ENCODE data around the gene GALNT6.
"Not testable (repeated sequence)": the region's sequence is repeated elsewhere in the genome, so short reads cannot be mapped to it uniquely, and the experiment has no call there.

GALNT6 gene

GRCh38 chr12:51351913-51352532 is 39.2 kb downstream of the GALNT6 start:
- DNase-seq: peak; percentile 61

DNA sequence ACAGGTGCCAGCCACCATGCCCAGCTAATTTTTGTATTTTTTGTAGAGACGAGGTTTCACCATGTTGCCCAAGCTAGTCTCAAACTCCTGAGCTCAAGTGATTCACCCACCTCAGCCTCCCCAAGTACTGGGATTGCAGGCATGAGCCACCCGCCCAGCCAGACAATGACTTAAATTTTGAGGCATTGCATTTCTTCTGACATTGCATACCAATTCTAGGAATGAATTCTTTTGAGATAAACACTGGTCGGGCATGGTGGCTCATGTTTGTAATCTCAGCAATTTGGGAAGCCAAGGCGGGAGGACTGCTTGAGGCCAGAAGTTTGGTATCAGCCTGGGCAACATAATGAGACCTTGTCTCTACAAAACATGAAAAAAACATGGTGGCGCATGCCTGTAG is 42.2 kb downstream of the GALNT6 start:
- no peak for DNase-seq

GRCh38 chr12:51348116-51348515 is 43.1 kb downstream of the GALNT6 start:
- no peak for DNase-seq

DNA sequence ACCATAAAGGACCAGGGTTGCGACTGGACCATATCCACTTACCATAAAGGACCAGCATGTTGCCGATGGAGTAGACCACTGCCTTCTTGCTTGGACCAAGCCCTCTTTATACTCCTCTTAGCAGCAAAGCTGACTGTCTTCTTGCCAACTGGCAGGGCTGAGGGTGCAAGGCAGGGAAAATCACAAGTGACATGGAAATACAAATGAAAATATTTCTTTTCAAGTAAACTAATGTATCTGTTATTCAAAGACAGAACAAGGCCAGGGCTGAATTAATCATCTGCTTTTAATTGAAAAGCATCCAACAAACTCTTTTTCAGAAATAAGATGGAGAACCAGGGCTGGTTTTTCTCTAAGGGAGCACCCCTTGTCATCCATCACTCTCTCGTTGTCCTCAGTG is 44.6 kb downstream of the GALNT6 start, which contains the start of gene CELA1:
Gene CELA1 (minus strand): TSS at position 99 of the 400 bp plus-strand sequence. CDS start 41 bp downstream, at position 58.
- no peak for DNase-seq

DNA sequence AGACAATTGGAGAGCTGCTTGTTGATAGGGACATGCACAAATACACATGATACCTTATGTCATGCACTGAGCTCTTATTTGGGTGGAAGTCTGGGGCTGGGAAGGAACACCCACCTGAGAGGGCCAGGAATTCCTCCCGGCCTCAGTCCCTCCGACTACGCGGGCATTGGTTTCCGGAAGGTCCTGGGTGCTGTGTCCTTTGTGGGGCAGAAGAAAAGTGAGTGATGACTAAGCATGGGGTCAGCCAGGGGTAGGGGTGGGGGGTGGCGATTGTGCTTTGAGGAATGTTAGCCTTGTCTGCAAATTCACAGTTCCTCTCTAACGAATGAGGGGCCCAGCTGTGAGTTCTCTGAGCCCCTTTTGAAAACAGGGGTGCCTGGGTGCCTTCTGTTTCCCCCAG is 45.5 kb downstream of the GALNT6 start:
- no peak for DNase-seq

DNA sequence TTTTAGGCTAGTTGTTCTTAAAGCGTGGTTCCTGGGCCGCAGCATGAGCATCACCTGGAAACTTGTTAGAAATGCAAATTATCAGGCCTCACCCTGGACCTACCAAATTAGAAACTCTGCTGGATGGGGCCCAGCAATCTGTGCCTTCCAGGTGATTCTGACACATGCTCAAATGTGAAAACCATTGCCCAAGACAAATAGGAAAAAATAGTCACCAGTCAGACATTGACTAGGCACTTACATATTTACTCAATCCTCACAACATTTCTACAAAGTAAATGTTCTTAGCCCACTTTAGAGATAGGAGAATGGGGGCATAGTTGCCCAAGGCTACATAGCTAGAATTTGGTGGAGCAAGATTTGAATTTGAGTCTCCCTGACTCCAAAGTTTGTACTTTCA is 48.0 kb downstream of the GALNT6 start:
- DNase-seq: no peak

DNA sequence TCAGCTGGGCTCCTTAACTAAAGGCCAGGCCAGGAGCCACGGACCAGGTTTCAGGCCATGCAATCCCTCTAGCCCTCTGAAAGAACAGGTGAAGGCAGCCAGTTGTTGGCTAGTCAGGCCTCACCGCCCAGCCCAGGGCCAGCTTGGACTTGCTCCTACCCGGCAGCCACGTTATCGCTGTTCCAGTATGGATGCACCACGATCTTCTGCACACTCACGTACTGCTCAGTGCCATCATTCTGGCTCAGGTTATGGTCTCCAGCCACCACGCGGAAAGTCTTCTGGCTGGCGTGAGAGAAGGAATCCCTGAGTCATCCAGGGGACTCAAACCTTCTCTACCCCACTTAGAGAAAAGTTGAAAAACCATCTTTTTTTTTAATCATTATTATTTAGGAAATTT is 48.8 kb downstream of the GALNT6 start:
- no peak for DNase-seq

GRCh38 chr12:51341251-51342007 is 49.8 kb downstream of the GALNT6 start:
- DNase-seq: peak; percentile 79

DNA sequence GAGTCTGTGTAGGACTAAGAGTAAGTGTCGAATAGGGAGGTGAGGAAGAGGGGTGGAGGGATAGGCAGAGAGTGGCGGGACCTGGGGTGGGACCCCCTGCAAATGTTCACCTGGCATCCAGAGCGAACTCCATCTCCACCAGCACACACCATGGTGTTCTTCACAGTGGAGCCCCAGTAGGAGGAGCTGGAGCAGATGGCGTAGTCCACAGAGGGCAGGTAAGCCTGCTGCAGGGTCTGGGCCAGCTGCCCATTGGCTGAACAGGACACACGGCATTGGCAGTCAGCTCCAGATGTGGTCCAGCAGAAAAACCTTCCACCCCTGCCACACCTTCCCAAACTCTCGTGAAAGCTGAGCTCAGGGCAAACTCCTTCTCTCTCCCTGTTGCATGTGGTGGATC is 51.5 kb downstream of the GALNT6 start:
- no peak for DNase-seq

DNA sequence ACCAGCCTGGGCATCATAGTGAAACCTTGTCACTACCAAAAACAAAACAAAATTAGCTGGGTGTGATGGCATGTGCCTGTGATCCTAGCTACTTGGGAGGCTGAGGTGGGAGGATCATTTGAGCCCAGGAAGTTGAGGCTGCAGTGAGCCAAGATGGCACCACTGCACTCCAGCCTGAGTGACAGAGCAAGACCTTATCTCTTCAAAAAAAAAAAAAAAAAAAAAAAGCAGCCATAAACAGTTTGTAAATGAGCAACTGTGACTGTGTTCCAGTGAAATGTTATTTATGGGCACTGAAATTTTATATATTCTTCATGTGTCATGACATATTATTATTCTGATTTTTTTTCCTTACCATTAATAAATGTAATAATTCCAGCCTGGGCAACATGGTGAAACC is 53.9 kb downstream of the GALNT6 start:
- DNase-seq: not testable (repeated sequence)

- DNase-seq: no peak
Measured at GRCh38 chr12:51335931-51336330, 55.3 kb downstream of the GALNT6 start.

DNA sequence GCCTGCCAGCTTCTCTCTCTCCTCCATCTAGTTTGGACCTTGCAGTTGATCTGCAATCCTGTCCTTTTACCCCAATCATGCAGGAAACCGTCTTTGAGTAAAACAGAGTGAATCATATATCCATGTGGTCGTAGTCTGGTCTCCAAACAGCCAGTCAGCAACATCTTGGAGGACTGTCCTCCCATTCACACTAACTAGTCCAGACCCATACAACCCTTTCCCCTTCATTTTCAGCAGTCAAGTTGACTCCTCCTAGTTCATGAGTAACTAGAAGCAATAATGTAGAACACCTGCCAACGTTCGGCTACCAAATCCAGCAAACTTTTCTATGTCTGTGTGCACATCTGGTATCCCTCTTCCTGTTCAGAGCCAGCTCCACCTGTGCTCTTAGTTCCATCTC is 56.4 kb downstream of the GALNT6 start:
- no peak for DNase-seq

- DNase-seq: no peak
Measured at GRCh38 chr12:51333536-51333935, 57.7 kb downstream of the GALNT6 start.

DNA sequence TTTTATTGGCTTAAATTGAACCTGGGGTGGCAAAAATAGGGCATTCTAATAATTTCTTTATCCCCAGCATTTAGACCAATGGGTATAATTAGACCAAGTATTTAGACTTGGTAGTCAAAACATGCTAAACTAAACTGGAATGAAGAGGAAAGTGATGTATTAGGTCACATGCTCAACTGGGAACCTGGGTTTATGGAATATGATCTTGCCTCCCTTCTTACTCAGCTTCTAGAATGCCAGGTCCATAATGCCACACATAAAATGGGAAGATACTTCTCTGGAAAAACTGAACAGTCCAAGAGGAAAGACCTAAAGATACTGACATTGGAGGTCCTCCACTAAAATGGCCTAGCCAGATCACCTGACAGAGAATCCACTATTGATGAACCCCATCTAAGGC is 61.0 kb downstream of the GALNT6 start:
- no peak for DNase-seq

DNA sequence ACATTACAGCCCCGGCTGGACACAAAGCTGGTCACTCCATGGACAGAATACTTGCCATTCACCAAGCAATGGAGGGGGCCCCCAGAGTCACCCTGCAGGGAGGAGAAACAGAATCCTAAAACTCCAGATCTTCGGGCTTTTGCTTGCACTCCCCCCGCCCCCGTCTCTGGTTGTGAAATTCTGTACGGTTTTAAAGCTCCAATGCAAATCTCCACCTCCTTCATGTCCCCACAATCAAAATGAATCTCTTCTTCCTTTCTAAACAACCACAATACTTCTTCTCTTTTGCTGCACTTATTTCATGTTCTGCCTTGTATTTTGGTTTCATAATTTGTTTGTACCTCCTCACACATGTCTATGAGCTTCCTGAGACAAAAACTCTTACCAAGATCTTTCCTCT is 61.5 kb downstream of the GALNT6 start:
- DNase-seq: peak; percentile 42

DNA sequence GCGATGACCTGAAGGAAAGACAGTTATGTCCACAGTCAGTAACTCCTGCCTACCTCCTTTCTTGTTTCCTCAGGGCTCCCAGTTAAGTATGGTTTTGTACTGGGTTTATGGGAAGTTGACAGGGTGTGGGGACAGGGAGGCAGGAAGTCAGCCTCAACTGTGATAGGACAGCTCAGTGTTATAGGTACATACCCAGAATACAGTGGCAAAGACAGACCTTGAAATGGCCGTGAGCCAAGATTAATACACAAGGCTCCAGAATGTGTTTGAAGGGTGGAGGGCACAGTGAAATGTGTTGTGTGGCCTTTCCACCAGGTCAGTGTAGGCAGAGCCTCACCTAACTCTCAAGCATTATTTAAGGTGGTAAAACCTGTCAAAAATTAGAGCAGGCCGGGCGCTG is 62.6 kb downstream of the GALNT6 start:
- peak; percentile 22 for DNase-seq

DNA sequence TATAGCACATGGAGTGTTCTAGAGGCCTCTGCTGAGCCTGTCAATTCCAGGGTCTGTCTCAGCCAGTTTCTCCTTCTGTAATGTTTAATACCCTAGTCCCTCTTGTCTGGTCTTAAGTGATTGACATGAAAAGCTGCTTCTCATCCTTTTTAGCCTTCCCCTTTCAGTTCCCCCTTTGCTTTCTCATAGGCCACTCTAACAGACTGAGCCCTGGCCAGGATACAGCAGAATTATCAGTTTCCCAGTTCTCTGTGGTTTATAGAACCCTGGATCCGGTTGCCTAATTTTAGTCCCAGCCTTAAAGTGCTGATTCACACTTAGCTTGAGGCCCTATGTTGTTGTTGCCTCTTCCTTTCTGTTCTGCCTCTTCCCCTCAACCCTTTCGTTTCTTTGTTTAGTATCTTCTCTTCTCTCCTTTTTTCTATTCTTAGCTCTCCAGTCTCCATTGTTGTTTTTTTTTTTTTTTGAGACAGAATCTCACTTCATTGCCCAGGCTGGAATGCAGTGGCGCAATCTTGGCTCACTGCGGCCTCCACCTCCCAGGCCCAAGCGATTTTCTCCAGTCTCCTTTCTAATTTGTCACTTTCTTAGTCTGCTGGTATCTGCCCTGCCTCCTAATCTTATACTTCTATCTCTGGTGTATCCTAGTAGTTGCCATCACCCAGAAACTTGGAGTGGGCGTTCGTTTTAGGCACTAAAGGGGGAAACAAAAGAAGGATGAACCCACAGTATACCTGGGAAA is 64.3 kb downstream of the GALNT6 start:
- peak; percentile 16 for DNase-seq

DNA sequence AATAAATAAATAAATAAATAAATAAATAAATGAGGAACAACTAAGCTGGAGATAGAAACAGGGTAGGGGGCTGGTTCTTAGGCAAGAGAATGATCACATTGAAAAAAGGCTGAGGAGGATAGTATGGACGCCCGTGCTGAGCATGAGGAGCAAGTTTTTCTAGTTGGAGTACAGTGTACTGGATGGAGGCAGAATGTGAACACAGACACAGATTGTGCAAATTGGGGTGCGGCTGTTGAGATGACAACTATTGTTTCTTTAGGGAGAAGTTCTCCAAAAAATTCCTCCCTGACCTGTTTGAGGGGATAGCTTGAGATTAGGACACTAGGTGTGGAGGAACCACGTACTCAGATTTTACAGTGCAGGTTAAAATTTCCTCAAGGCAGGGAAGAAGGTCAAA is 66.3 kb downstream of the GALNT6 start:
- DNase-seq: no peak

- peak; percentile 75 for DNase-seq
Measured at GRCh38 chr12:51323966-51324895, 67.0 kb downstream of the GALNT6 start, which contains the start of gene BIN2. BIN2 (minus strand) TSS chr12:51324174; CDS start chr12:51324102, 72 bp downstream.

DNA sequence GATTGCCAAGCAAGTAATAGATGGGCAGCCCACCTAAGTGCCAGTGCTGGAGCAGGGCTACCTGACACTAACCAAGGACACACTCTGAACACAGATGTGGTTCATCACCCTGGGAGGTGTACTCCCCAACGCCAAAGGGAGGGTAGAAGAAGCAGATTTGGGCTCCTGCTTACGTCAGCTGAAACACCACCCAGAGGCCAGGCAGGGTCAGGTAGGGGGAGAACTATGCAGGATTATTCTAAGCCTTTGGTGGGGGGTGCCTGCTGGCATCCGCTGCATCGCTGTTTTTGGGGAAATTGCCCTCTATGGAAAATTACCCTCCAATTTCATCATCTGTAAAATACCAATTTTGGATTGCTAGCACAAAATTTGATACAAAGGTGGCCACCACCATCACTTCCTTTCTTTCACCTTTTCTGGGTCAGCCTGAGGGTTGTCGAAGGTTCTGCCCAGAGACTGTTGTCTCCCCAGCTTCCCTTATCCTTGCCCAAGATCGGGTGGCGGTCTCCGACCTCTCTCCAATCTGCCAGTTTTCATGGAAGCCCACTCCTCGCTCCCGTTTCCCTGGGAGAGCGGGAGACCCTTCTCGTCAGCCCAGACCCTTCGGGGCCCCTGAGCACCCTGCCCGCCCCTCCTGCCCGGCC is 67.8 kb downstream of the GALNT6 start:
- DNase-seq: peak; percentile 68

DNA sequence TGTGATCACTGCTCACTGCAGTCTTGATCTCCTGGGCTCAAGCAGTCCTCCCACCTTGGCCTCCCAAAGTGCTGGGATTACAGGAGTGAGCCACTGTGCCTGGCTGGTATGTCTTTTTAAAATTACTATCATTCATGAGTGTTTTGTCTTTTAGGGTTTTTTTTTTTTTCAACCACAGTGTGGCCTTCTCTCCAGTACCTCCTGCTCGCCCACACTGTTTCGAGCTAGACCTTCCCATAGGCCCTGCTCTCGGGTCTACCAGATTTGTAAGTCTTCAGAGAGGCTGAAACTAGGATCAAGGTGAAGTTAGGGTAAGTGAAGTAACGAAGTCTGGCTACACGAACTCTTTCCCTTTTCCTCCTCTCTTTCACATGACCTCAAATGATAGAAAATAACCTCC is 68.8 kb downstream of the GALNT6 start:
- DNase-seq: peak; percentile 29

DNA sequence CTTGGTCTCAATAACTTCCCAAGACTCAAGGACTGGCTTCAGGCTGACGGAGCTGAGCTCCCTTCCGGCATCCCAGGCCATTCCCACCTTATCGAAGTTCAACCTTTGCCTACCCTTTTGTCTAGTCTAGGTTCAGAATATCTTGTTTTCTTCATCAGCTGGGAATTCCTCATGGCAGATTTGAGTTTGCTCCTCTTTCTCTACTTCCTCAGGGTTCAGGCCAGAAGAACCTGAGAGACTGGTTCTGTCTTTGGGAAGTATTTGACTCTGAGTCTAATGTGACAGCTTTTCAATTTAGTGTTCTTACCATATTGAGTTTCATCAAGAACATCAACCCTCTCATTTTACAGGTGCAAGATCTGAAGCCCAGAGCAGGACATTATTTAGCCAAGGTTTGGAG is 69.3 kb downstream of the GALNT6 start:
- no peak for DNase-seq
